ENCODE data around the gene CORO2A.

Gene CORO2A

GRCh38 chr9:98164912-98165311 is 27.5 kb downstream of the CORO2A start:
- DNase-seq = no peak

- DNase-seq = no peak
Observed at GRCh38 chr9:98162613-98163012, 29.8 kb downstream of the CORO2A start.

GRCh38 chr9:98161851-98162250 is 30.6 kb downstream of the CORO2A start:
- DNase-seq = no peak

DNA sequence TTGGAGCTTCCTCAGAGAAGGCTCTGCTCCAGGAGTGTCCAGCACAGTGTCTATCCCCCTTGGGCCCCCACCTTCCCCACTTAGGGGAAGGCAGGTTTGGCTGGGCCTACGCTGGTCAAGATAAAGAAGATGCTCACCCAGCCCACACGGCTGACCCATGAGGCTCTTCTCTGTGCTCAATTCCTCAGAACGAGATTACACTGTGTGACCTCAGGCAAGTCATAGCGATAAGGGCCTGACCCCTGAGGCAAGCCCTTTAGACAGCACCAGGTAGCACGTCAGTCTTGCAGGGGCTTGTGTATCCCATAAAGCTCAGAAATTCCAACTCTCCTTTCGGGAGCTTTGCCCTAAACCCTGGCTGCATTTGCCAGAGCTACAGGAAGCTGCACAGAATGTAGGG is 32.6 kb downstream of the CORO2A start:
- DNase-seq = no peak

- DNase-seq = no peak
Observed at GRCh38 chr9:98159301-98159700, 33.1 kb downstream of the CORO2A start.

DNA sequence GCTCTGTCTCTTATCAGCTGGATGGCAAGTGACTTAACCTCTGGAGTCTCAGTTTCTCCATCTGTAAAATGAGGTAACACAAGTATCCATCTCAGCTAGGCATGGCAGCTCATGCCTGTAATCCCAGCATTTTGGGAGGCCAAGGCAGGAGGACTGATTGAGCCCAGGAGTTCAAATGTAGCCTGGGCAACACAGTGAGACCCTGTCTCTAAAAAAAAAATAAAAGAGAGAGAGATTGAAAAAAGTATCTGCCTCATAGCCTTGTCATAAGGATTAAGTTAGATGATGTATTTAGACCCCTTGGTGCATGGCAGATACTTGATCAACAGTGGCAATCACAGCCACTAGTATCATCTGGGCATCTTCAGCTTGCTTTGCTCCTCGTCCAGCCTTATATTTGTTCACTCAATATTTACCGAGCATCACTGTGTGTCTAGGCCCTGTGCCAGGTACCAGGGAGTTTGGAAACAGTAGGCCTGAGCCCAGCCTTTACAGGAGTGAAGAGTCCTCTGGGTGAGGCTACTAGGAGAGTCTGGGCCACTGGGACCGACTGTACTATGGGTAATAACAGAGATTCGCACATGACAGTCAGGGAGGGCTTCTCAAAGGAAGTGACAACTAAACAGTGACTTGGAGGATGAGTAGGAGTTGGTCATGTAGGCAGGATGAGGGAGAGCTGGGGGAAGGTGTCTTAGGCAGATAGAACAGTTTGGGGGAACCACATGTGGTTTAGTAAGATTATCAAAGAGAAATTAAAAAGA is 34.2 kb downstream of the CORO2A start:
- DNase-seq = no peak

GRCh38 chr9:98157372-98157771 is 35.1 kb downstream of the CORO2A start:
- no peak for DNase-seq

- no peak for DNase-seq
Observed at GRCh38 chr9:98154678-98155077, 37.8 kb downstream of the CORO2A start.

- DNase-seq = no peak
Observed at GRCh38 chr9:98152526-98152925, 39.9 kb downstream of the CORO2A start.

- no peak for DNase-seq
Observed at GRCh38 chr9:98150721-98151120, 41.7 kb downstream of the CORO2A start.

DNA sequence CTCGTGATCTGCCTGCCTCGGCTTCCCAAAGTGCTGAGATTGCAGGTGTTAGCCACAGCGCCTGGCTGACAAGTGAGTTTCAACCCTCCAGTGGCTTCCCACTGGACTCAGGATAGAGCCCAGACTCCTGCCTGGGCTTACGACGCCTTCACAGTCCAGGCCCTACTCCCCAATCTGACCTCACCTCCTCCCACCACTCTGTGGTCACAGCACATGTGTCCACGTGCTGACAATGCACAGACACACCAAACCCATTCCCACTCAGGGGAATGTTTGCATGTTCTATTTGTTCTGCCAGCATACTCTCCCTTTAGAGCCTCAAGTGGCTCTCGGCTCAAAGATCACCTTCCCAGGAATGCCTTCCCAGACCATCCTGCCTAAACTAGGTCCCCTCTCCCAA is 42.3 kb downstream of the CORO2A start:
- no peak for DNase-seq

GRCh38 chr9:98149422-98149821 is 43.0 kb downstream of the CORO2A start:
- DNase-seq = no peak

DNA sequence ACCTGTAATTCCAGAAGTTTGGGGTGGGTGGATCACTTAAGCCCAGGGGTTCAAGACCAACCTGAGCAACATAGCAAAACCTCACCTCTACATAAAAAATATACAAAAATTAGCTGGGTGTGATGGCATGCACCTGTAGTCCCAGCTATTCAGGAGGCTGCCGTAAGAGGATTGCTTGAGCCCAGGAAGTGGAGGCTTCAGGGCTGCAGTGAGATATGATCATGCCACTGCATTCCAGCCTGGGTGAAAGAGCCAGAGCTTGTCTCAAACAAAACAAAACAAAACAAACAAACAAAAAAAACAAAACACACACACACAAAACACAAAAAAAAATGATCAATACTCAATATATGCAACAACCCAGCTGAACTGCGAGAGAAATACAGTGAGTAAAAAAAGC is 44.0 kb downstream of the CORO2A start:
- no peak for DNase-seq

- no peak for DNase-seq
Observed at GRCh38 chr9:98147582-98147981, 44.9 kb downstream of the CORO2A start.

- no peak for DNase-seq
Observed at GRCh38 chr9:98146101-98146991, 46.1 kb downstream of the CORO2A start.

GRCh38 chr9:98144631-98145030 is 47.8 kb downstream of the CORO2A start:
- DNase-seq = no peak

DNA sequence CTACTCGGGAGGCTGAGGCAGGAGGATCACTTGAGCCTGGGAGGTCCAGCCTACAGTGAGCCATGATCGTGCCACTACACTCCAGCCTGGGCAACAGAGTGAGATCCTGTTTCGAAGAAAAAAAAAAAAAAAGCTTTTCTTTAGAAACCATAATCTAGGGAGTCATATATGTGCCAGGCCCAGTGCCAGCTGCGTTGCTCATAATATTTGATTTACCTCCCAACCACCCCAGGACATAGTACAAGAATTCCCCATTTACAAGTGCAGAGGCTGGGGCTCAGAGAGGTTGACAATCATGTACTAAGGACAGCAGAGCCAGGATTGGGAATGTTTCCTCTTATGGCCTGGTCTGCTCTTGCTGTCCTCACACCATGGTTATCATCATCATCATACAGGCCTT is 48.4 kb downstream of the CORO2A start:
- DNase-seq = no peak

GRCh38 chr9:98142925-98143481 is 49.4 kb downstream of the CORO2A start:
- DNase-seq = no peak

DNA sequence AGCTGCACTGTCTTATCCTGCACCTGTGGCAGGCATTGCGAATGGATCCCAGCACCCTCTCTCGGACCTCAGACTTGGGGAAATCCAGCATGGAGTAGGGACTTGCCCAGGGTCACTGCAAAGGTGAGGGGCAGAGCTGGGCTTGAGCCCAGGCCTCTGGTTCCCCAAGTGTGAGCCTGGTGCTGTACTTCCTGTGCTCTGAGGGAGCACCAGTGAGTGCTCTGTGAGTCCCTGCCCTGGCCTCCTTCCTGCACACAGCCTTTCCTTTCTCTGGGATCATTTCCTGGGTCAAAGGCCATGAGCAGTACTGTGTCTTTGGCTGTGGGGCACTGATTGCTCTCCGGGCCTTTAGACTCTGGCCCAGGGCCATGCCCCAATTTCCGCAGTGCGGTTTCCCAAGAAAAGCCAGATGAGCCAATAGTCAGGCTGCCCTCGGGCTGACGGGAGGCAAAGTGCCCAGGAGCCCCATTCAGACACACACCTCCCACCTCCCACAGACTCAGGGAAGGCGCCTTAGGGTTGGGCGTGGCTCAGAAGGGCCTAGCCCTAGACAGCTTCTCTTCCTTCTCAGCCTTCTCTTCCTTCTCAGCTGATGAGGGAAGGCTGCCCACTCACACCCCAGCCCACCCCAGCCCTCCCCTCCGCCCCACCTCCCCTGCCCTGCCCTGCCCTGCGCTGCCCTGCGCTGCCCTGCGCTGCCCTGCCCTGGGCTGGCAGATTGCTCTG is 50.1 kb downstream of the CORO2A start:
- no peak for DNase-seq

DNA sequence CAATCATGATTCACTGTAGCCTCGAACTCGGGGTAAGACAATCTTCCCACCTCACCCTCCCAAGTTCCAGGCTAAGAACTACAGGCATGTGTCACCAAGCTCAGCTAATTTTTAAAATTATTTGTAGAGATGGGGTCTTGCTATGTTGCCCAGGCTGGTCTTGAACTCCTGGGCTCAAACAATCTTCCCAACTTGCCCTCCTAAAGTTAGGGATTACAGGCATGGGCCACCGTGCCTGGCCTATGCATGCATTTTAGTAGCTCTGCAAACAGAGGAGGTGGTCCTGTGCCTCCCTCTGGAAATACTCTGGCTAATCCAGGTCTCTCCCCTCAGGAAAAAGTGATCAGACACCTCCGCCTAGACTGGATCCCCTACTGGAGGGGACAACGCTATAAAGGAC is 51.9 kb downstream of the CORO2A start:
- no peak for DNase-seq

DNA sequence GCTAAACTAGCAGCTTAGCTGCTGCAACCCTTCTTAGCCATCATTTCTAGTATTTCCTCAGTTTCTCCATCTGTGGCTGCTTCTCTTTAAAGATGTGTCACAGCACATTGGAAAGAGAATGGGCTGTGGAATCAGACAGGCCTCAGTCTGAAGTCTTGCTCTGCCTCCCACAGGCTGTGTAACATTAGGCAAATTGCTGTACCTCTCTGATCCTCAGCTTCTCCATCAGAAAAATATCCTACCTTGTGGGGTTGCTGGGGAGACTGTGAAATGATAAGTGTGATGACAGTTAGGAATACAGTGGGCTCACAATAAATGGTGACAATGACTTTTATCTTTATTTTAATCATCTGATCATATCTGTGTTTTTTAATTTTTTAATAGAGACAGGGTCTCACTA is 55.9 kb downstream of the CORO2A start:
- DNase-seq = no peak

DNA sequence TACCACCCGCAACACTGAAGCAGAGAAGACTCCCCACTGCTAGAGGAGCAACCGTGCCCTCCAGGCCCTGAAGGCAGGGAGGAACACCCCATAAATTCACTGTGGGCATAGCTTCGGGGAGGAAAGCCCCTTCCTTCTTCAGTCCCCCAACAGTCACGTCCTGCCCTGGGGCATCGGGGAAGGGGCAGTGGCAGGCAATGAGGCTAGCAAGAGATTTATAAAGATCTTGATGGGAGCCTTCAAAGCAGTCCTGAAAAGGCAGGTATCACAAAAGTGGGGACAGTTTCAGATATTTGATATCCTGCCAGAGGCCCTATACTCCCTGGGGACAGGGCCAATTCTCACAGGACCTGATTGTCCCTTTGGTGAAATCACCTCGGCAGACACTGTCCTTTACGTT is 56.5 kb downstream of the CORO2A start:
- DNase-seq = no peak

DNA sequence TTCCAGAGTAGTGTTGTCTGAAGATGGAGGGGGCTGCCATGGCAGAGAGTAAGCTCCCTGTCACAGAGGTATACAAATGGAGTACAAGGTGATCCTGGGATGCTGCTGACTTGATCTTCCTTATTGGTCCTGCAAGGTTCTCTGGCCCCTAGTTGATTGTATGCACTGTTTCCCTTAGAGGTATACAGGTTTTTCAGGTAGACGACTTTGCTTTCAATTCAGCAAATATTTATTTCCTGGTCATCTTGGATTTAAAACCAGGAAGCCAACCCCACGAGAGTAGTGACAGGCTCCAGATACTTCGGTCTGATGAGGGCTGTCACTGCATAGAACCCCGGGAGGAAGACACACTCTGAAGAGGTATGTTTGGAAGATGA is 56.9 kb downstream of the CORO2A start:
- DNase-seq = no peak

Data from cortex of kidney (tissue), 1 donor.